ENCODE results near the gene INF2. TPM values are rescaled to one million over a fixed set of nuclear protein-coding genes. Genes with fewer than 3 reads are reported as not detected.

Gene INF2
- total and polyA plus RNA-seq, 4 donors, result 13.1 to 51.6 (median 25.5) TPM

- Histone ChIP-seq H3K27ac (ENCODE audit: low read depth in 1 of 2, low read length in 2 of 2) (no peak overlapping the region), H3K4me1 (ENCODE audit: control insufficient read depth in 4 of 4, insufficient read depth in 4 of 4, low read length in 3 of 4) (peaks cover 3 to 31% (median 18%) of the 10 kb centered on the region in 4 donors), H3K36me3 (ENCODE audit: control insufficient read depth in 4 of 4, insufficient read depth in 3 of 4, low read depth in 1 of 4, low read length in 3 of 4) (peaks cover 3 to 28% (median 18%) of the 10 kb centered on the region in 4 donors), H3K9me3 (ENCODE audit: control insufficient read depth in 4 of 4, low read length in 3 of 4) (no peaks in the 10 kb centered on the region), H3K27me3 (ENCODE audit: control insufficient read depth in 4 of 4, insufficient read depth in 4 of 4, low read length in 3 of 4) (no peaks in the 10 kb centered on the region), H3K4me3 (ENCODE audit: low read depth in 1 of 3, low read length in 3 of 3) (no peak overlapping the region), H3K9ac (ENCODE audit: low read depth in 1 of 2, low read length in 2 of 2) (no peak overlapping the region)
- DNase-seq (ENCODE audit: low spot score), result no peak
- WGBS, result 94% methylated on average over 46 of the region's 46 CpGs
- TF ChIP-seq TAF1 (conservative IDR thresholded peaks at IDR 0.05) (no peak), GABPA (IDR thresholded peaks at IDR 0.05 in 1 of 2, conservative IDR thresholded peaks at IDR 0.05 in 1 of 2) (no peak)
Measured at GRCh38 chr14:104701383-104702076, 12.1 kb downstream of the INF2 start.

GRCh38 chr14:104702106-104702505 is 12.7 kb downstream of the INF2 start:
- no peak overlapping the region for H3K9ac ChIP-seq (ENCODE audit: low read depth in 1 of 2, low read length in 2 of 2)
- H3K36me3 ChIP-seq (ENCODE audit: control insufficient read depth in 4 of 4, insufficient read depth in 3 of 4, low read depth in 1 of 4, low read length in 3 of 4), result peaks cover 3 to 28% (median 17%) of the 10 kb centered on the region in 4 donors
- no peak for DNase-seq (ENCODE audit: low spot score)

GRCh38 chr14:104702673-104703072 is 13.3 kb downstream of the INF2 start:
- Histone ChIP-seq H3K4me3 (ENCODE audit: low read depth in 1 of 3, low read length in 3 of 3) (no peak overlapping the region), H3K27ac (ENCODE audit: low read depth in 1 of 2, low read length in 2 of 2) (no peak overlapping the region), H3K36me3 (ENCODE audit: control insufficient read depth in 4 of 4, insufficient read depth in 3 of 4, low read depth in 1 of 4, low read length in 3 of 4) (peaks cover 3 to 28% (median 17%) of the 10 kb centered on the region in 4 donors), H3K4me1 (ENCODE audit: control insufficient read depth in 4 of 4, insufficient read depth in 4 of 4, low read length in 3 of 4) (peaks cover 0 to 21% (median 14%) of the 10 kb centered on the region in 4 donors), H3K9ac (ENCODE audit: low read depth in 1 of 2, low read length in 2 of 2) (no peak overlapping the region), H3K27me3 (ENCODE audit: control insufficient read depth in 4 of 4, insufficient read depth in 4 of 4, low read length in 3 of 4) (no peaks in the 10 kb centered on the region), H3K9me3 (ENCODE audit: control insufficient read depth in 4 of 4, low read length in 3 of 4) (no peaks in the 10 kb centered on the region)
- 94% methylated on average over 4 of the region's 4 CpGs for WGBS
- no peak for DNase-seq (ENCODE audit: low spot score)
- no peak for TF ChIP-seq FOXA1 (IDR thresholded peaks at IDR 0.05)
- TF ChIP-seq HNF4A (conservative IDR thresholded peaks at IDR 0.05), result no peak
- no peak for TF ChIP-seq ZBTB33 (IDR thresholded peaks at IDR 0.05)
- no peak for TF ChIP-seq JUND (IDR thresholded peaks at IDR 0.05)
- TF ChIP-seq RXRA (IDR thresholded peaks at IDR 0.05), result no peak
- TF ChIP-seq ATF3 (IDR thresholded peaks at IDR 0.05), result no peak
- TF ChIP-seq CTCF (IDR thresholded peaks at IDR 0.05; ENCODE audit: low read depth, low read length, missing input control), result no peak
- TF ChIP-seq TAF1 (conservative IDR thresholded peaks at IDR 0.05), result no peak
- TF ChIP-seq NR2F2 (IDR thresholded peaks at IDR 0.05), result no peak
- no peak for TF ChIP-seq HNF4G (IDR thresholded peaks at IDR 0.05)
- TF ChIP-seq RAD21 (IDR thresholded peaks at IDR 0.05), result no peak
- no peak for TF ChIP-seq MAX (IDR thresholded peaks at IDR 0.05)
- TF ChIP-seq SP1 (IDR thresholded peaks at IDR 0.05), result no peak
- no peak for TF ChIP-seq EGR1 (IDR thresholded peaks at IDR 0.05; ENCODE audit: low read depth in 2 of 2)

More at GRCh38 chr14:104702106-104702505, 12.7 kb downstream of the INF2 start:
- no peaks in the 10 kb centered on the region for H3K27me3 ChIP-seq (ENCODE audit: control insufficient read depth in 4 of 4, insufficient read depth in 4 of 4, low read length in 3 of 4)
- H3K27ac ChIP-seq (ENCODE audit: low read depth in 1 of 2, low read length in 2 of 2), result no peak overlapping the region
- TF ChIP-seq EGR1 (IDR thresholded peaks at IDR 0.05; ENCODE audit: low read depth in 2 of 2) (no peak), REST (IDR thresholded peaks at IDR 0.05) (no peak)
- H3K4me3 ChIP-seq (ENCODE audit: low read depth in 1 of 3, low read length in 3 of 3), result no peak overlapping the region
- H3K9me3 ChIP-seq (ENCODE audit: control insufficient read depth in 4 of 4, low read length in 3 of 4), result no peaks in the 10 kb centered on the region
- H3K4me1 ChIP-seq (ENCODE audit: control insufficient read depth in 4 of 4, insufficient read depth in 4 of 4, low read length in 3 of 4), result peaks cover 0 to 27% (median 17%) of the 10 kb centered on the region in 4 donors
- WGBS, result 89% methylated on average over 12 of the region's 12 CpGs
